SU-DHL-6 (cell line): Measurements from ENCODE around the gene YIPF7.

Source experiments
- H2AFZ ChIP-seq: fragments of 200-600 bp; sonication (generic); 2 replicates; pipeline ENCODE4 v1.6.1; 2014; ENCODE audit warnings: low read depth, mild to moderate bottlenecking, moderate library complexity, mixed read lengths, antibody characterized with exemption, low read length; ENCODE audit not compliant: severe bottlenecking
- H3F3A ChIP-seq: fragments of 200-600 bp; shearing (Covaris generic); 2 replicates; pipeline ENCODE4 v1.6.0; 2016; ENCODE audit warnings: antibody characterized with exemption, mild to moderate bottlenecking; ENCODE audit not compliant: insufficient read depth
- H3K27ac ChIP-seq: fragments of 200-600 bp; sonication (generic); 2 replicates; pipeline ENCODE4 v1.5.1; 2016; ENCODE audit warnings: low read depth, mild to moderate bottlenecking, low read length, moderate library complexity, mixed read lengths
- H3K27me3 ChIP-seq: fragments of 200-600 bp; sonication (generic), shearing (Covaris generic); 2 replicates; pipeline ENCODE4 v1.6.0; 2014; ENCODE audit warnings: mild to moderate bottlenecking, low read length
- H3K36me3 ChIP-seq: fragments of 200-600 bp; sonication (generic); 2 replicates; pipeline ENCODE4 v1.6.1; 2014; ENCODE audit warnings: mild to moderate bottlenecking, low read length, mixed read lengths
- H3K4me2 ChIP-seq: fragments of 300-600, 200-600 bp; shearing (Covaris generic), sonication (generic); 2 replicates; pipeline ENCODE4 v1.6.0; 2014; ENCODE audit warnings: low read length, low read depth, mild to moderate bottlenecking; ENCODE audit not compliant: poor library complexity, severe bottlenecking
- H3K4me3 ChIP-seq: fragments of 200-600 bp; sonication (generic); 2 replicates; pipeline ENCODE4 v1.5.1; 2014; ENCODE audit warnings: antibody characterized with exemption, low read length, mild to moderate bottlenecking, mixed read lengths; ENCODE audit not compliant: insufficient read depth, poor library complexity, severe bottlenecking
- H3K79me2 ChIP-seq: fragments of 200-600 bp; sonication (generic); 2 replicates; pipeline ENCODE4 v1.6.1; 2014; ENCODE audit warnings: mild to moderate bottlenecking, low read length, moderate library complexity; ENCODE audit not compliant: insufficient read depth
- H3K9ac ChIP-seq: fragments of 200-600 bp; sonication (generic); 2 replicates; pipeline ENCODE4 v1.7.0; 2014; ENCODE audit warnings: mild to moderate bottlenecking, low read length
- H3K9me2 ChIP-seq: fragments of 200-600 bp; sonication (generic); replicated peaks from 2 replicates; pipeline ENCODE4 v1.6.1; 2014; ENCODE audit warnings: low read length; ENCODE audit not compliant: insufficient read depth
- H3K9me3 ChIP-seq: fragments of 200-600 bp; sonication (generic); 2 replicates; pipeline ENCODE4 v1.6.1; 2014; ENCODE audit warnings: low read length, mixed read lengths; ENCODE audit not compliant: insufficient read depth
- H4K20me1 ChIP-seq: fragments of 200-600 bp; sonication (generic); 2 replicates; pipeline ENCODE4 v1.6.1; 2014; ENCODE audit warnings: low read depth, mild to moderate bottlenecking, antibody characterized with exemption, low read length, moderate library complexity, mixed read lengths
- EZH2phosphoT487 ChIP-seq: fragments of 200-600 bp; sonication (generic), shearing (Covaris generic); conservative IDR thresholded peaks from 2 replicates; pipeline ENCODE4 v1.6.1; 2018; ENCODE audit warnings: mild to moderate bottlenecking, antibody characterized with exemption, low read length, moderate library complexity, mixed read lengths
- TF ChIP-seq, protein P1 (sequence below): fragments of 200-600 bp; sonication (generic); IDR thresholded peaks from one replicate; pipeline ENCODE4 v1.5.1; 2017; ENCODE audit warnings: antibody characterized with exemption, mild to moderate bottlenecking, low read length, moderate library complexity; ENCODE audit not compliant: insufficient read depth, poor library complexity, severe bottlenecking

YIPF7 gene

GRCh38 chr4:44616621-44617020 lies 34.8 kb downstream of the YIPF7 start:
- H2AFZ ChIP-seq, result no peak overlapping the region
- H3K9me2 ChIP-seq, result no peaks in the 10 kb centered on the region; the same call in 1 of the 2 replicates
- TF ChIP-seq, protein P1, sequence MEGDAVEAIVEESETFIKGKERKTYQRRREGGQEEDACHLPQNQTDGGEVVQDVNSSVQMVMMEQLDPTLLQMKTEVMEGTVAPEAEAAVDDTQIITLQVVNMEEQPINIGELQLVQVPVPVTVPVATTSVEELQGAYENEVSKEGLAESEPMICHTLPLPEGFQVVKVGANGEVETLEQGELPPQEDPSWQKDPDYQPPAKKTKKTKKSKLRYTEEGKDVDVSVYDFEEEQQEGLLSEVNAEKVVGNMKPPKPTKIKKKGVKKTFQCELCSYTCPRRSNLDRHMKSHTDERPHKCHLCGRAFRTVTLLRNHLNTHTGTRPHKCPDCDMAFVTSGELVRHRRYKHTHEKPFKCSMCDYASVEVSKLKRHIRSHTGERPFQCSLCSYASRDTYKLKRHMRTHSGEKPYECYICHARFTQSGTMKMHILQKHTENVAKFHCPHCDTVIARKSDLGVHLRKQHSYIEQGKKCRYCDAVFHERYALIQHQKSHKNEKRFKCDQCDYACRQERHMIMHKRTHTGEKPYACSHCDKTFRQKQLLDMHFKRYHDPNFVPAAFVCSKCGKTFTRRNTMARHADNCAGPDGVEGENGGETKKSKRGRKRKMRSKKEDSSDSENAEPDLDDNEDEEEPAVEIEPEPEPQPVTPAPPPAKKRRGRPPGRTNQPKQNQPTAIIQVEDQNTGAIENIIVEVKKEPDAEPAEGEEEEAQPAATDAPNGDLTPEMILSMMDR, result no peak
- no peak for TF ChIP-seq EZH2phosphoT487
- H3K4me2 ChIP-seq, result no peak overlapping the region
- no peaks in the 10 kb centered on the region for H3K27me3 ChIP-seq
- no peaks in the 10 kb centered on the region for H3F3A ChIP-seq
- no peaks in the 10 kb centered on the region for H3K9me3 ChIP-seq
- no peak overlapping the region for H3K4me3 ChIP-seq
- H3K27ac ChIP-seq, result no peak overlapping the region
- H4K20me1 ChIP-seq, result no peaks in the 10 kb centered on the region
- H3K9ac ChIP-seq, result no peak overlapping the region
- H3K36me3 ChIP-seq, result no peaks in the 10 kb centered on the region
- no peaks in the 10 kb centered on the region for H3K79me2 ChIP-seq

DNA sequence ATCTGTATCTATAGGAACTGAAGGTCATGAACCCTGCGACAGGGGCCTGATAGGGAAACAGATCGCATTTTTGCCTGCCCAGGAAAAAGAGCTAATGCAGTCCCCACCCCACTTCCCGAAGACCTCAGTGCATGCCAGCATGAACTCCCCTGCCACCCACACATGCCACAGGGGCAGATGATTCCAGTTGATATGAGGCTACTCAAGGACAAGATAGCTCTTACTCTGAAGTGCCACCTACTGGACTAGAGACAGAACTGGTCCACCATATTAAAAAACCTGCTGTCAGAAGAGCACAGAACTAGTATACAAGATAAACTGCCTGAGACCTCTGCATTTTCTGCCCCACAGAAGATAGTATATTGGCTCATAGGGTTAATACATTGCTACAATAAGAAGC lies 68.0 kb downstream of the YIPF7 start:
- Histone ChIP-seq H3K79me2 (no peaks in the 10 kb centered on the region), H3K9ac (no peak overlapping the region), H3K9me3 (no peaks in the 10 kb centered on the region), H3F3A (no peaks in the 10 kb centered on the region), H3K9me2 (no peaks in the 10 kb centered on the region), H4K20me1 (no peaks in the 10 kb centered on the region), H3K36me3 (no peaks in the 10 kb centered on the region), H3K27me3 (no peaks in the 10 kb centered on the region), H3K27ac (no peak overlapping the region), H2AFZ (no peak overlapping the region), H3K4me3 (no peak overlapping the region), H3K4me2 (no peak overlapping the region)
- no peak for TF ChIP-seq EZH2phosphoT487
- TF ChIP-seq, protein P1, result no peak

DNA sequence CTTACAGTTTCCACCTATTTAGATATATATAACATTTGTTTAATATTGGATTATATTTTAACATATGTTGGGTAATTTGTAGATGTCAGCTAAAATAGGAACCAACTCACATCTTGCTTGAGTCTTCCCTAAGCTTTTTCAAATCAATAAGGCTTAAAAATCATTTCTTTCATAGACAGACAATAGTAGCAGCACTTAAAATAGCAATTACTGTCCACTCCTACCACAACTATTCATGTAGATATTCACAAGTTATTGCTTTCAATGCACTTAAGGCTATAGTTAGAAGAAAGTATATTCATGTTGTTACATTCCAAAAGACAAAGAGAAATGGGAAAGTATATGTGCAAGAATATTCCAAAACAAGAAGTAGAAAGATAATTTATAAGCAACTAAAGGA lies 71.2 kb downstream of the YIPF7 start:
- Histone ChIP-seq H3K9me2 (no peaks in the 10 kb centered on the region), H4K20me1 (no peaks in the 10 kb centered on the region), H3K9ac (no peak overlapping the region), H3K27me3 (no peaks in the 10 kb centered on the region), H3K36me3 (no peaks in the 10 kb centered on the region), H2AFZ (no peak overlapping the region), H3K4me2 (no peak overlapping the region), H3F3A (no peaks in the 10 kb centered on the region), H3K79me2 (no peaks in the 10 kb centered on the region), H3K4me3 (no peak overlapping the region), H3K27ac (no peak overlapping the region), H3K9me3 (no peaks in the 10 kb centered on the region)
- TF ChIP-seq, protein P1, result no peak
- TF ChIP-seq EZH2phosphoT487, result no peak

DNA sequence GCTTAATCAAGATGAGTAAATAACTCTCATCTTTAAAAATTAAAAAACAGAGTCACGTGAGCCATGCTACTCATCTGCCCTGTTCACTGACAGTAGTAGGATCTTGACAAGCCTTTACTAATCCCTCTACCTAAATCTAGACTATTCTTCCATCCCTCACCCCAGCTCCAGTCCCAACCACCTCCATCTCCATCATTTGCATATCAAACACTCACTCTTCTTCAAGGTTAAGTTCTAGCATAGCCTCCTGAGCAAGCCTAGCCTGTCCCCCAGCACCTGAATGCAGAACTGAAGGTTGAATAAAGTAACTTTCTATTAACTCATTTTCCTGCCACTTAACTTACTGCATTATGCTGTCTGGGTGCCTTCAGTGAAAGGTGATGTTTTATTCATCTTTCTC lies 72.5 kb downstream of the YIPF7 start:
- H3K27ac ChIP-seq, result no peak overlapping the region
- H3K9me2 ChIP-seq, result no peaks in the 10 kb centered on the region
- no peak overlapping the region for H2AFZ ChIP-seq
- H4K20me1 ChIP-seq, result no peaks in the 10 kb centered on the region
- no peaks in the 10 kb centered on the region for H3K27me3 ChIP-seq
- H3K4me2 ChIP-seq, result no peak overlapping the region
- H3K4me3 ChIP-seq, result no peak overlapping the region
- H3K36me3 ChIP-seq, result no peaks in the 10 kb centered on the region
- H3K9ac ChIP-seq, result no peak overlapping the region
- TF ChIP-seq, protein P1, result no peak
- no peak for TF ChIP-seq EZH2phosphoT487
- no peaks in the 10 kb centered on the region for H3K79me2 ChIP-seq
- no peaks in the 10 kb centered on the region for H3F3A ChIP-seq
- H3K9me3 ChIP-seq, result no peaks in the 10 kb centered on the region
